GM03348 (cell line): Measurements from ENCODE around the gene NKX2-2.

Experiments used
- DNase-seq: peaks from one replicate; pipeline ENCODE4 v3.0.0; 2012; ENCODE audit warnings: low spot score

NKX2-2 gene

DNA sequence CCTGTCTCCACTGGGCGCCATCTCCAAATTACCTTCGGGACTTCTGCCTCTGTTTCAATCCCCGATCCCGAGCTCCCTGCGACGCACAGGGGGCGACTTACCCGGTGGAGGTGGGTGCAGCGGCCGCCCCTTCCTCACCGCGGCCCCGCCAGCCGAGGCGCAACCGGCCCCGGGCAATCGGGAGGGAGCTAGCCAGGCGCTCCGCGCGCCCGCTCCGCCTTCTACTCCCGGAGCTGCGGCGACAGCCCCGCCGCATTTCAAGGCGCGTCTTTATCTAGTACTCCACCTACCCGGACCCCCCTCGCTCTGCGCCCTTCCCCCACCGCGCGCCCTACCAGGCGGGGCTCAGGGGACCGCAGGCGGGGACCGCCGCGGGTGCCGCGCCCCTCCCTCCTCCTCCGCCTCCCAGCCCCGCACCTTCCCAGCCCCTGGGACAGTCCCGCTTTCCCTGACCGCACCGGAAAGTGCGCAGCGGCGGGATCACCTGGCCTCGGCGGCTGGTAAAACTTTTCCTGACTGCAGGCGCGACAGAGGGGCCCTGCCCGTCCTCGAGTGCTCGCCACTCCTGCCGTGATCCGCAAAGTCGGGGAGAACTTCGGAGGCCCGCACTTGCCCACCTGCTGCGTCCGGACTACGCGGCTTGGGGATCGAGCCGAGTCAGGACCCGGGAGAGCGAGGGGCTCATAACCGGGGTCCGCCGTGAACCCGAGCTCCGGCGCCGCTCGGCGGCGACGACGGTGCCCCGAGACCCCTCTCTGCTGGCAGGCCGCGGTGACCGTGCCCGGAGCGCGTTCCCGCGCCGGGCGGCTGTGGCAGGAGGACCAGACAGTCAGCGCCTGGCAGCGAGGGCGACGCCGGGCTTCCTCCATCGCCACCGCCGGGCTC lies 8.0 kb upstream of the NKX2-2 start:
- DNase-seq: no peak

DNA sequence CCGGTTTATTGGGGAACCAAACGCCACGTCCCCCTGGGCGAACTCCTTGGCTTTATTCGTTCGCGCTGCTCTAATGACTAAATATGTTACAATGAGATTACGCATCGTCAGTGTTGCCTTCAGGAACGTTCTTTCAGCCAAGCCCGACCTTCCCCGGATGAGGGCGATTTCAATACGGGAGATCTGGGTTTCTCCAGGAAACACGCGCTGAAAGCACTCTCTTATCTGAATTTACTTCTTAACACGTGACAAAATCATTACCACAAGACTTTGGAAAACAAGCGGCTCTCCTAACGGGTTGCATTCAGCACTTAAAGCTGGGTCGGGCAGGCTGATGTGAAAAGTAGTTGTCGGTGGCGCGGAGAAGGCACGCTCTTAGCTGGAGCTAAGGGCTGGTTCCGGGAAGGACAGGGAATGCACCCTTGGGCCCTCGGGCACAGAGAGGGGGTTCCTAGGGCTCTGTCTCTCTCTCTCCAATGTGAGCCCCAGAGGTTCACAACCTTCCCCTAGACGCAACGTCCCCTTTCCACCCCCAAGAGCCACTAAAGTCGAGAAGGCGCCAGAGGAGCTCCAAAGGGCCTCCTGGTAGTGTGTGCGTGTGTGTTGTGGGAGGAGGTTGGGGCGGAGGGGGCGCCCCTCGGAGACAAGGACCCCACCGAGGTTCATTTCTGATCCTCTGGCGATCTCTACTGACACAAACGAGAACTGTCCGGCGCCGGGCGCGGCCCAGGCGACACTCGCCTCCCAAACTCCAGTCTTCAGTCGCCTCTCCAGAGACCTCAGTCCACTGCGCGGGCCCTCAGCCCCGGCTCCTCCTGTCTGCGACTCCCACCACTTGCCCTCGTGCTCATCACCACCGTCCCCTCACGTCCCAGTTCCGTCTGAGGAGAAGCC lies 7.1 kb upstream of the NKX2-2 start:
- no peak for DNase-seq

DNA sequence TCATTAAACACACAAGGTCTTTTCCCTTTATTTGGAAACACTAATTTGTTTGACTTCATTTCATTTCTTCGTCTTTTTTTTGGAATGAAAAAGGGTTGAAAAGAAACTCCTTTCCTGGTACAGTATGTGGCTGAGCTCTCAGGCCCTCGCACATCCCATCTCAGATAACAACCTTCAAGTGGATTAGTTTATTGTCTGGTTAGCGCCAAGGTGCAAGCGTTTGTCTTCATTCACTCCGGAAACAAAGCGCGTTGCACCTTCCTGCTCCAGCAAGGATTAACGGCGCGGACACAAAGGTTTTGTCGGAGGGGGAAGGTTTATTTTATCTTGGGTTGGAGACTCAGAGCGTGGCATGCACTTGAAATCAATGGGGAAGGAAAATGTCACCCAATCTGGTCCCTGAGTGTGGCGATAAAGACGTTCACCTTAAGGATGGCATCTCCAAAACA lies 5.3 kb upstream of the NKX2-2 start:
- no peak for DNase-seq

DNA sequence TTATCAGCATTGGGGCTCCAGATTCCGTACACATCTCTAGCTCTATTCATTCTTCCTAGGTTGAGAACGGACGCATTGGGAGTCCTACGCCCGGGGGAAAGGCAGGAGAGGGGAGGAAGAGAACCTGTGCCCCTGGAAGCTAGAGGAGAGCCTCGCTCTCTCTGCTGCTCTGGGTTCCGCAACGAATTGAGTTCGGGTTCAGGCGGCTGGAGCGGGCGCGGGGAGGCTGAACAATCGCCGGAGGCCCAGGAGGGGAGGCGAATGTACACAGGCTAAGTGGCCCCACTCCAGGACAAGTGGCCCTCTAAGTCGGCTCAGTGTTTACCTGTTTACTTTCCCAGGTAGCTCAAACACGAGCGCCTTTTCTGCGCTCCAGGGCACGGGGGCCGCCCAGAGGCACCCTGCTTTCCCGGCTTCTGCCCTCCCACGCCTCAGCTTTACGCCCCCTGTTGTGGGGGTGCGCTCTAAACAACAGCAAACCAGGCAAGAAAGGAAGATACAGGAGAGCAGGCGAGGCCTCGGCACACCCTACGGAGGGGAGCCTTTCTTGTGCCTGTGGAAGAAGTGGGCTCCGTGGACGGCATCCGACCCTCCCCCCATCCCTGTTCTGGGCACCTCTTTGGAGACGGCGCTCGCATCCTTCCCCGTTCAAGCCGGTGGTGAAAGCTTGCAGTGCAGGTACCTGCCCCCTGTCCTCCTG lies 4.6 kb upstream of the NKX2-2 start:
- DNase-seq: no peak

DNA sequence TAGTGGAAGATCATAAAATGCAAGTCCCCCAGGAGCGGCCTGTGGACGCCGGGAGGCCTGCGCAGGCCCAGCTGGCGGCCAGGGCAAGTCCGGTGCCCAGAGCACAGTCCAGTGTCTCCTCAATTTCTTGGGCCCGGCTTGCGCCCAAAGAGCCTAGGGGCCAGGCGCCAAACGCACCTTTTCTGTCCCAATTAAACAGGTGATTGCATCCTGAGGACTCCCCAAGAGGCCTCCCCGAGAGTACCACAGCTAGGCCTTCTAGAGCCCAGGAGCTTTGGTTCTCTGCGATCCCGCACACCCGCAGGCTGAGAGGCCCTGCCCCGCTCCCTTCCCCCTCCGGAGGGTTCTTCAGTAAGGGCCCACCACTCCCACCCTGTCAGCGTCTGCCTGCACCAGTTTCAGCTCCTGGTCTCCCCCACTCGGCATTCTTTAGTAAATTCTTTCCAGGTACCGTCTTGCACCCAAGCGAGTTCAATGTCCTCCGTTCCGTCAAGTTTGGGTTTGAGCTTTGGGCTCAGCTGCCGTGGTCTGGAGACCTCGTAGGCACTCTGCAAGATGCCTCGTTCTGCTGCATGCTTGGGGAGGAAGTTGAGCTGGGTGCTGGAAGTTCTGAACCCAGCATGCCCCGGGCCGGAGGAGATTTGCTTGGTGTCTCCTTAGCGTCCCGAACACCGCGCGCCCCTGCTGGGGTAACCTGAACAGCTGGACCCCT lies 3.9 kb upstream of the NKX2-2 start:
- DNase-seq: no peak

DNA sequence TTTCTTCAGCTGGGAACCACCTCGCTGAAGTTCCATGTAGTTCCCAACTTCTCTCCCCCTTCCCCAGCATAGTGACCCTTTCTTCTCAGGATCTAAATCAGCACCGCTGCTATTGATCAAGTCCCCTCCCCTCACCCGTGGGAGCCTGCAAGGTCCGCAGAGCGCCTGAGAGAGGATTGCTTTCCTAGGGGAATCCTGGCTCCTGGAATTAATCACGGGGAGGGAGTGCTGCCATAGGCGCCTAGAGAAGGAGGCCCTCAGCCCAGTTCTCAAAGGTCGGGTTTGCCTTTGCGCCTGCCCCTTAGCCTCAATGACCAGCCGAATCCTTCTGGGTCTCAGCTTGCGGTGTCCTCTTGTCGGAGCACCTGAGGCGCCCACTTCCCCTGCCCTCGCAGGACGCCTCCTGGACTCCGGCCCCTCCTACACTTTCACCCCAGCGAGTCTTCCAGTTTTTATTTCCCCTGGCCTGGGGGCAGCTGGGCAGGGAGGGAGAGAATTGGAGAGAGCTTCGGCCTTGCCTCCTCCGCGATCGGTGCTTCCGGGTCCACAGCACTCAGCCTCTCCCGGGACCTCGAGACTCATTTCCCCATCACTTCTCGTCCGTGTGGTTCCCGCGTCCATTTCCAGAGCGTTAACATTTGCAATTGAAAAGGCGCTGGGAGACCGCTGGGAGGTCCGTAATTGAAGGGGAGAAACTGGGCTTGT lies 3.1 kb upstream of the NKX2-2 start:
- DNase-seq: no peak

DNA sequence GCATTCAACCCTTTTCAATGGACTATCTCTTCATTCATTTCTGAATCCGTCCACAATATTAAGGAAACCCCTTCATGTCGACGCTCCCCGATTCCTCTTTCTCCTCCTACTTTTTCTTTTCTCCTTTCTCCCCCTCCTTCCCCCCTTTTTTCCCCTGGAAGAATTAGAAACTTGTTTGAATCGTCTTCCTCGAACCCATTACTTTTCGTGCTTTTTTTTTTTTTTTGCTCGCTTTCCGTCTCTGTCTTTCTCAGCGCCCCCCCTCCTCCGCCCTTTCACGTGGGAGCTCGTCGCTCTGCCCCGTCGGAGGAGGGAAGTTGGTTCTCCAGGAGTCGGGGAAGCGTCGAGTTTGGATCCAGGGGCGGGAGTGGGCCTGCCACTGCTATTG lies 2.3 kb upstream of the NKX2-2 start:
- no peak for DNase-seq

DNA sequence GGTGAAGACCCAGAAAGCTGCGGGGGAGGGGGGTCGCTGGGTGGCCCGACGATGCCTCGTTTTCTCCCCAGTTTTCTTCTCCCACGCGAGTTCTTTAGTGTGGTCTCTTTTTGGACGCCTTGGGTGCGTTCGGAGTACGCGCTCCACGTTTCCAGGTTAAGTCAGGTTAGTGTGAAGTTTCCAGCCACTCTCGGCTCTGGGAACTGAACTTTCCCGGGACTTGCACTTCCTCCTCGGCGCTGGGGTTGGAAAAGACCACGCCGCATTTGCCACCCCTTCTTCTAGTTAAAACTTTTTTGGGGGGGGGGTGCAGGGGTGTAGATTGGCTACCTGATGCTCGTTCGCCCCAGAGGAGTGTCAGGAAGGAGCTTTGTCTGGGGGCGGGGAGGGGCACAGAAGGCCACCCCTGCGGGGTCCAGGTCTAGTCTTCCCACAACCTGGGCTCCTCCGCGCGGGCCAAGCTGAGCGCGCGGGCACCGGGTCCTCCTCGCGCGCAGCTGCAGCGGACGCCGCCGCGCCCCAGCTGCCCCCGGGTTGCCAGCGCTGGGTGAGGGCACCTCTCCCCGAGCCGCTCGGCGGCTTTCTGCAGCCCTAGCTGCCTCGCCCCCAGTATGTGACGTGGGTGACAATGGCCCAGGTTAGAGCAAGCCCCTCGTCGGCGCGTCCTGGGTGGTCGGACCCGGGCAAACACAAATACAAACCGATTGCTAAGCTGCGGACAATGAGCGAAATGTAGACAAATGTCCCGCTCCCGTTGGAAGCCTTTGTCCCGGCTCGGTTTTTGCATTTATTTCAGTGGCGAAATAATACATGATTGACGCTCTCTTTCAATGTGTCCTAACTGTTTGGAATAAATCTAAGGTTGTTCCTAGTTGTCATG lies 1.7 kb upstream of the NKX2-2 start:
- DNase-seq: no peak

DNA sequence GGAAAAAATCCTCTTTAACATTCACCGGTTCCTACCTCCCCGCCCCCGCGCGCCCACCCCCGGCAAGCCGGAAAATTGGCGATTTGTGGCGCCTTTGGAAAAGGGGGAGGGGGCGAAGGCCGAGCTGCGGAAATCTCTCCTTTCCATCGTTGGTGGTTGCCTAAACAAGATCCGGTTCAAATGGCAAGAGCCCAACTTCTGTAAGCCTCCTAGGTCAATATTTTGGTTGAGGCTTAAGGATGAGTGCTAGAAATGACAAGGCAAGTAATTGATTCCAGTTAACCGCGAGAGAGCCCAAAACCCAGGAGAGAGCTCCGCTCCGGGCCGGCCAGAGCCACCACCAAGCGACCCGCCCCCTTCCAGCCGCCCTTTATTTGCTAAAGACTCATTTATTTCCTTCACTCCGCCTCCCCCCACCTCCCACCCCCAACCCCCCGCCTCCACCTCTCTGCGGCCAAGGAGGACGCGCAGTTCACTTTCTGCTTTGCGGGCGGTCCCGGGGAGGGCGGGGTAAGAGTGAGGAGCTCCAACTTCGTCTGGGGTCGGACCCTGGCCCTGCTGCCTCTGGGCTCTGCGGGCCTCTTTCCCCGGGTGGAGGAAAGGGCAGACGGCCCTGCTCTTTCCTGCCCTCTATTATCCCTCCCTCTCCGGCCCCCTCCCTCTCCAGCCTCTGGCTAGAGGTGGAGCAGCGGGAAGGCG lies 838 bp upstream of the NKX2-2 start:
- no peak for DNase-seq

DNA sequence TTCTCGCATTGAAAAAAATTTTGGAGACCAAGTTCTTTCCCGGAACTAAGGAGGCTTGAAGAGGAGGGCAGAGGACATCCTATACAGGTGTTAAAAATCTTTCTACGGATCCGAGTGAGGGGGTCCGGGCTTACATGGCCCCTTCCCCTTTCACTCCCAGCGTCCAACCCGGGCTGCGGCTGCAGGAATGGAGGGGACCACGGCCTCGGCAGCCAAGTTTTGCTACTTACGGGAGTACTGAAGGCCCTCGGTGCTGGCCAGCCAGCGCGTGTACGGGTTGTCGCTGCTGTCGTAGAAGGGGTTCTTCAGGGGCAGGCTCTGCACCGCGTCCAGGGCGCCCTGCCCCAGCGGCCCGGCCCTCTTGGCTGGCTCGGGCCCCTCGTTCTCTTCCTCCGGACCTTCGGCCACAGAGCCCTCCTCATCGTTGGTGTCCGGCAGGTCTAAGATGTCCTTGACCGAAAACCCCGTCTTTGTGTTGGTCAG lies 642 bp downstream of the NKX2-2 start:
- no peak for DNase-seq

DNA sequence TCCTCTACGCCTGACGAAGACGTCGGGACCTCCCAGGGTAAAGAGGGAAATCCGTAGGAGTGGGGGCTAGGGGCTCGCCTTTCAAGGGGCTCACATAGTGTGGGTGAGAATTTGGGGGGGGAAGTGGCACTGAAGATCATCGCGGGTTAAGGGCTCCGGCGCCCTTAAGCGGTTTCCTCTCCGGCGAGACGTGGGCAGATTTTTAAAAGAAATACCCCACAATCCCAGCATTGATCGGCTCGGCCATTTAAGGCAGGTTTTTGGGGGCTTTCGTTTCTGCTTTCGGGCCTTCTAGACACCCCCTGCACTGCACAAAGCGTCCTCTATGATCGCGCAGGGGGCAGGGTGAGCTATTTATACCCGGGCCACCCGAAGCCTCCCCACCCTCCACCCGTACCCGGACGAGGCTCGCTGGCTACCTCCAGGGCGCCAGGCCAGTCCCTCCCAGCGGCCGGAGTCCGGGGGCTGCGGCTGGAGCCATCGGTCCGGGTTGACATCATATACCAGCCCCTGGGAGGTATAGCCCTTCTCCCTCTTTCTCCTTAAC lies 1.2 kb downstream of the NKX2-2 start:
- no peak for DNase-seq

DNA sequence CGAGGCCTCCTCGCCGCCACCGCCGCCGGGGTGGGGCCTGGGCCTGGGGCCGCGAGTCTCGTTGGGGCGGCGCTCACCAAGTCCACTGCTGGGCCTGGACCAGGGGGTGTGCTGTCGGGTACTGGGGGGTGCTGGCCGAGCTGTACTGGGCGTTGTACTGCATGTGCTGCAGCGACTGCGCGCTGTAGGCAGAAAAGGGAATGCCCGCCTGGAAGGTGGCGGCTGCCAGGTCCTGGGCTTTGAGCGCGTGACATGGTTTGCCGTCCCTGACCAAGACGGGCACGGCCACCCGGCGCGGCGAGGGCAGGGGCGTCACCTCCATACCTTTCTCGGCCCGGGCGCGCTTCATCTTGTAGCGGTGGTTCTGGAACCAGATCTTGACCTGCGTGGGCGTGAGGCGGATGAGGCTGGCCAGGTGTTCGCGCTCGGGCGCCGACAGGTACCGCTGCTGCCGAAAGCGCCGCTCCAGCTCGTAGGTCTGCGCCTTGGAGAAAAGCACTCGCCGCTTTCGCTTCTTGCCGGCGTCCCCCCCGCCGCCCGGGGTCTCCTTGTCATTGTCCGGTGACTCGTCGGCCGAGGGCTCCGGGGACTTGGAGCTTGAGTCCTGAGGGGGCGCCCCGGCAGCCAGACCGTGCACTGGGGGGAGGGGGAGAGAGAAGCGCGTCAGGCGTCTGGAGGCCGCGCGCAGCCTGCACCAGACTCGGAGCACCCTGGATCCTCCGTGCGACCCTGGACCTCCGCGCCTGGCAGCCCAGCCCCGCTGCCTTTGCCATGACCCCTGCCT lies 1.8 kb downstream of the NKX2-2 start:
- DNase-seq: no peak

DNA sequence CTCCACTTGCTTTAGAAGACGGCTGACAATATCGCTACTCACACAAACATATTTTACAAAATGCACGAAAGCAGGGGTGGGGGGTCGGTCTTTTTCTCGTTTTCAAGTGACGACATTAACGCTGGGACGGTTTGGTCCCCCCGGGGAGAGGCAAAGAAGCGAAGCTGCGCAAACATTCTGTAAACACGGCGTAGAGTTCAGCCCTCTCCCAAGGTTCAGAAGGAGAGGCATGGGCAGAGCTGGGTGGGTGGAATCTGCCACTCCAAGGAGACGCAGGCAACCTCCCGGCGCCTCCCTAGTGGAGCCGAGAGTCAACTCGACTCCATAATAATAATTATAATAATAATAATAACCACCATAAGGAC lies 2.4 kb downstream of the NKX2-2 start:
- DNase-seq: no peak

DNA sequence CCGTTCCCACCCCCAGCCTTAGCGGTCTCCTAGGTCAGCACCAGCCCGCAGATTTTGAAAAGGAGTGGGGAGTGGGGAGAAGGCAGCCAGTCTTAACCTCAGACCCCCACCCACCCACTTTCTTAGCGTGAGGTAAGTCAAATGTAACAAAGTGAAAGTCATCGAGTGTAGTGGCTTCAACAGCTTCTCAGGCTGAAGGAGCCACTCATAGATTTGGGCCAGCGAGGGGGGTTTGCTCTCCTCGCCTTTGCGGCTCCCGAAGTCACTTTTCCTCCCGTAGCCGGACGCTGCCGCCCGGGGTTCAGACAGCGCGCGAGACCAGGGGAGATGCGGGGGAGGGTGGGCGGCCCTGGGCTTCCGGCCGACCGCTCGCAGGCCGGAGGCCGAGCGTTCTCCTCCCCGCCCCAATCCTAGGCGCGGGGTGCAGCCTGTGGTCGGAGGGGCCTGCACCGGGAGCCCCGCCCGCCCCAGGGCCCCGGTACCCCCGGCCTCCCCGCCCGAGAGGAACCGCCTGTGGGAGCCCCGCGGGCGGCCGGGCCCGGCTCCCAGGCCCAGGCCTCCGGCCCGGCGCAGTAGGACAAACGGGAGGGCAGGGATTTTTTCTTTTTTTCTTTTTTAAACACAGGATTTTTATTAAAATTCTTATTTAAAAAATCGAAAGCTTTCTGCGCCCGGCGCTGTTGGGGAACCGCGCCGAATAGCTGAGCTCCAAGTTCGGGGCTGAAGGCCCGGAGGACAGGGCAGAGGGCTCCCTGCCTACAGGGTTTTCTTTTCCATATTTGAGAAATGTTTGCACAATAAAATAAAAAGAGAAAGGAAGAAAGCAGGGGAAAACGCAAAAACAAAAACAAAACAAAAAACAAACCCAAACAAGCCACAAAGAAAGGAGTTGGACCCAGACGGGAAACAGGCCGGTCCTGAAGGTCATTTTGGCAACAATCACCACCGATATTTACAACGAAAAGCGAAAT lies 3.2 kb downstream of the NKX2-2 start:
- DNase-seq: no peak

DNA sequence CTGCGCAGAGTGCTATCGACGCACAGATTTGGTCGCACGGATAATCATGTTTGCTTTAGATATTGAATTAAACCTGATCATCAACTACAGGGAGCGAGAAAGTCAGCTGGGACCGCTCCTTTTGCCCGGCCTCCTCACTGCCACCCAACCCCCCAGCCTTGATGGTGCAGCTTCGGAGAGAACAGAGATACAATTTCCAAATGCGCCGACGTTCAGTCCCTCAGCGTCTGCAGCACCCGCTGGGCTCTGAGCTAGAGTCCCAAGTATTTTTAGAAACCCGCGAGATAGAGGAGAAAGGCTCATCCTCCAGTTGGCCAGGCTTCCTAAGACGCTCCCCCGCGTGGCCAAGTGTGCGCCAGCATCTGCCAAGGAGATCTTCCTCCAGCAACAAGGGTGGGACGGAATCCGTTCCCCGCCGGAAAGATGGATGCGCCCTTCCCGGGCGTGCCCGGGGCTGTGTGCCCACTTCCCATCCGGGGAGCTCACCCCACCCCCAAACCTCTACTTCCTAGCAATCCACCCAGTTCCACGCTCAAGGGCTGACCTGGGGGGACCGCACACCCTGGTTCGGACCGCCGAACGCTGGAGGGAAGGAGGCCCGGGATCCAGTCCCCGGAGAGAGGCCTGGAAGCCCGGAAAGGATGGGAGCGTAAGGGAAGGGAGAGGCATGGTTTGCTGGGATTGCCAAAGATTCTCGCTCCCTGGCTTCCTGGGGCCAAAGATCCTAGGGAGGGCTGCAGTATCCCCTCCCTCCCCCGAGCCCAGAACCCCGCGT lies 4.1 kb downstream of the NKX2-2 start:
- peak; percentile 66 for DNase-seq

DNA sequence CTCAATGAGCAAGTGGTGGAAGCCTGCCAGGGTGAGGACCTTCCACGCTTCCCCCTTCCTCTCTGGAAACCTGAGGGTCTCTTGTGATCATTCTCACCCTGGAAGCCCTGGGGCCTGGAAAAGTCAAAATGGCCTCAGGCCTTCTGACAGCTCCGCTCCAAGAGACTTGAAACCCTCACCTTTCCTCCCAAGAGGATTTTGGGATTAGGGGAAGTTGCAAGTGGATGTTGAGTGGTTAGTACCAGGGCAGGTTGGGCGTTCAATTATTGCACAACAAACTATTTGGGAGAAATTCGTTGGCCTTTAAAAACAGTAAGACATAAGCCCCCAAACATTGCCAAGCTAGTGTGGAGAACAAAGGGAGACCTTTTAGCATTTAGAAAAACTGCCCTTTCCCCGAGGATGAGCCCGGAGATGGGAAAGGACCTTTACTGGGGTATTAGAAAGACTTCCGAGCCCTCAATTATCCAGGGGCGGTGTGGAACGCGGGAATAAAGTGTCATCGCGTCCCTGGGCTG lies 4.7 kb downstream of the NKX2-2 start:
- DNase-seq: no peak
